C4-2B (cell line): ENCODE results near the gene VPS16.

Source experiments
- H3K27ac ChIP-seq: fragments of 450-650 bp; 2 replicates; pipeline ENCODE4 v1.5.1; 2017
- ZFX ChIP-seq: fragments of 450-650 bp; IDR thresholded peaks from 2 replicates; pipeline ENCODE4 v1.6.1; 2017
- TF ChIP-seq, protein P1 (sequence below): fragments of 450-650 bp; conservative IDR thresholded peaks from 2 replicates; pipeline ENCODE4 v1.5.1; 2017; ENCODE audit warnings: mild to moderate bottlenecking

Gene VPS16

DNA sequence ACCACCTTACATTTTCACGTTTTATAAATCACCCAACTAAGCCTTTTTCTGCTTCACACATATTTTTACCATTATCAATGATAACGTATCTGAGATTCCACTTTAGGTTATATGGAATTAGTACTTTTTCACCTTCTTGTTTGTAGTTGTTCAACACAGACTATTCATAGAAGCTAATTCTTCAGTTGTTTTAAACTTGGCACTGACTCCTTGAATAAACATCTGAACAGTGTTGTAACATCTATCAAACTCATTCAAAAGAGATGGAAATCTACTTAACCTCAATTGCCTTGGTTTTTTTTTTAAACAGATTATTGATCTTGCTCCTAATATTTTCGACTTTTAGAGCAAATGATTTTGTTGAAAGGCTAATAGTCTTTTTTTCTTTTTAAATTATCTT is 67.0 kb downstream of the VPS16 start:
- H3K27ac ChIP-seq, result no peak overlapping the region
- no peak for TF ChIP-seq ZFX
- TF ChIP-seq, protein P1, sequence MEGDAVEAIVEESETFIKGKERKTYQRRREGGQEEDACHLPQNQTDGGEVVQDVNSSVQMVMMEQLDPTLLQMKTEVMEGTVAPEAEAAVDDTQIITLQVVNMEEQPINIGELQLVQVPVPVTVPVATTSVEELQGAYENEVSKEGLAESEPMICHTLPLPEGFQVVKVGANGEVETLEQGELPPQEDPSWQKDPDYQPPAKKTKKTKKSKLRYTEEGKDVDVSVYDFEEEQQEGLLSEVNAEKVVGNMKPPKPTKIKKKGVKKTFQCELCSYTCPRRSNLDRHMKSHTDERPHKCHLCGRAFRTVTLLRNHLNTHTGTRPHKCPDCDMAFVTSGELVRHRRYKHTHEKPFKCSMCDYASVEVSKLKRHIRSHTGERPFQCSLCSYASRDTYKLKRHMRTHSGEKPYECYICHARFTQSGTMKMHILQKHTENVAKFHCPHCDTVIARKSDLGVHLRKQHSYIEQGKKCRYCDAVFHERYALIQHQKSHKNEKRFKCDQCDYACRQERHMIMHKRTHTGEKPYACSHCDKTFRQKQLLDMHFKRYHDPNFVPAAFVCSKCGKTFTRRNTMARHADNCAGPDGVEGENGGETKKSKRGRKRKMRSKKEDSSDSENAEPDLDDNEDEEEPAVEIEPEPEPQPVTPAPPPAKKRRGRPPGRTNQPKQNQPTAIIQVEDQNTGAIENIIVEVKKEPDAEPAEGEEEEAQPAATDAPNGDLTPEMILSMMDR, result no peak

DNA sequence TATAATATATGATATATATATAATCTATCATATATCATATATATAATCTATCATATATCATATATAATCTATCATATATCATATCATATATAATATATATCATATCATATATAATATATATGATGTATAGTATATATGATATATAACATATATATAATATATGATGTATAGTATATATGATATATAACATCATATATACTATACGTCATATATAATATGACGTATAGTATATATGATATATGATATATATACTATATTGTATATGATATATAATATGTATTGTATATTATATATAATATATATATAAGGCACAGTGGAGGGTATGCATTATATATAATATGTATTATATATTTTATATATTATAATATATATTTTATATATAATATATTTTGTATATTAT is 69.4 kb downstream of the VPS16 start:
- TF ChIP-seq ZFX, result no peak
- TF ChIP-seq, protein P1, result no peak
- H3K27ac ChIP-seq, result no peak overlapping the region

DNA sequence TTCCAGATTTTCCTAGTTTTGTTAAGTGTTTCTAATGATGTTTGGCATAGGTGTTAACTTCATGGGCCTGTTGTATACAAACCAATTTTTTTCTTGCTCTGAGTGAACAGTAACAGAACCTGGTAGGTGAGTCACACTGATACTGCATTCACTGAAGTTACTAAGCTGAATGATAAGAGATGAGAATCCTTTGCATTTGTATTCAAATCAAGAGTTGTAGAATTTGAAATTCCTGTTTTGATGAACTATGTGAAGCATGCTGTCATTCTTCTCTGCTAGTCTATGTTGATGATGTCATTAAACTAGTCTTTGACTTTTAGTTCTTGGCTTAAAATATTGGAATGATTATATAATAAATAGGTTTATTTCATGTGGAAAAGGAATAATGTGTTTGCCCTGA is 70.7 kb downstream of the VPS16 start:
- no peak for TF ChIP-seq ZFX
- TF ChIP-seq, protein P1, result no peak

DNA sequence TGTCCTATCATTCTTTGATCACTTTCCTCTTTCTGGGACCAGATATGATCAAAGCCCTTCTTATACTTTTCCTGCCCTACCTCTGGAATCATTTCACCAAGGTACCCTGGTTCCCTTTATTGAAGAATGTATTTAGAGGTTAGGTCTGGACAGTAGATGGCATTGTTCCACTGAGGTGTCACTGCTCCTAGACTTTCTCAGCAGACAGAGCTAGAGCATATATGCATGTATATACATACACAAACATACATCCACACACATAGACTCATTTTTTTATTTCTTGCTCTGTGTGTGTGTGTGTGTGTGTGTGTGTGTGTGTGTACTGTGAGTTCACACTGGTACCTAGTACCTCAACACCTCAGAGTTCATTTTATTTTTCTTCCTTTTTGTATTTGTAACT is 73.6 kb downstream of the VPS16 start:
- H3K27ac ChIP-seq, result no peak overlapping the region
- TF ChIP-seq, protein P1, result peak; percentile 23
- TF ChIP-seq ZFX, result no peak

More for the DNA sequence above, 70.7 kb downstream of the VPS16 start:
- H3K27ac ChIP-seq, result no peak overlapping the region
